CD4-positive, alpha-beta T cell treated with Interleukin-4 for 1 hour (primary cell): ENCODE data around the gene JAKMIP3.
"Not testable (repeated sequence)": the region's sequence is repeated elsewhere in the genome, so short reads cannot be mapped to it uniquely, and the experiment has no call there.

ENCODE experiments used
- DNase-seq, 2 donors: peaks; one replicate each; pipeline ENCODE4 v3.0.0-alpha.2; 2020 to 2022

Gene JAKMIP3

DNA sequence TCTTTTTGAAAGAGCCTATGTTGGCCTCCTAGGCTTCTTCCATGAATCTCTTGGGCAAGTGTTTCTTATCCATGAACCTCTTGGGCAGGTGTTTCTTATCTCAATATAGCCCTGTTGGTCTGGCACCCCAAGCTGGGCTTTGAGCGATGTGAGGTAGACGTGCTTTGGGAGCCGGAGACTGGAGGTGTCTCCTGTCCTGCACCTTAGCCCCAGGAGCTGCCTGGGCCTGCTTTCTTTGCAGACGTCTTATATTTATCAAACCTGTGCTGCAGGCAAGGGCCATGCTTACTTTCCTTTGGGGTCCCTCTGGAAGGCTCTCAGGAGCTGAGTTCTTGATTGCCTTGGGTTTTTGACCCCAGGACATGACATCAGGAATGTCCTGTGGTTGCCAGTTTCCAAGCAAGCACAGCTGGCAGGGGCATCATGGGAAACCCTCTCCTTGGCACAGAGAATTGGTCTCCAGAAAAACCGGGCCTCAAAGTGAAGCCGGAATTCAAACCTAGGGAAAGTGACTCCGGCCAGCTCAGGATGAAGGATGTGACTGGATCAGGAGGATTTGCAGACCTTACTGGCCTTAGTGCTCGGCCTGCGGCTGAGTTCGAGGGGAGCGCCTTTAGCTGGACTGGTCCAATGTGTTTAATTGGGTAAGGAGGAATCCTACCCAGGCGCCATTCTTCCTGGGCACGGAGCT is 2.8 kb downstream of the JAKMIP3 start:
- no peak for DNase-seq

DNA sequence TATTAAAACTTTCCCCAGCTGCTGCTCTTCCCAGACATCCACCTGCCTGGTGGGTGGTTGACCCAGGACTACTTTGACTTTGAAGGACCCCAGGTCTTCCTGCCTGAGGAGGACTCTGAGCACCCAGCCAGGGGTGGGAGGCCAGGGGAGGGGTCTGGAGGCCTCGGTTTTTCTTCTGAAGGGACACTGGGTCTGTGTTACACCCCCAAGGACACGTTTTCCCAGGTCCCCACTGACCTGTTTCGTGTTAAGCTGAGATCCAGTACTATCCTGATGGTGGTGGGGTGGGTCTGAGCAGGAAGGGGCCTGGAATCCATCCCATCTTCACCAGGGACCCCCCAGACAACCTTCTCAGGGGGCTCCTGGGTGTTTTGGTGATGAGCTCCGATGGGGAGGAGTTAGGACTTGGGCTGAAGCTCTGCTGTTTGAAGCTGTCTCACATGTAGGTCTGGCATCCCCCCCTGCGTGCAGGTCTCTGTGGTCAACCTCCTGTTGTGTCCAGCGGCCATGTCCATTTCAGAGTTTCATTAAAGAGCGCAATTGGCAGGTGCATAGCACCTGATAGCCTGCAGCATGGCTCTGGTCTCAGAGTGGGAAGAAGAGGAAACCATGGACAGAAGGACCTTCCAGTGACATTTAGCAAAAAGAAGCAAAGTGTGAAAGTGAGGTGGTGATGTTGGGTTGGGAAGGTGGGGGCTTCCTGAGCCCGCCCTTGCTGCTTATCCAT is 3.5 kb downstream of the JAKMIP3 start:
- DNase-seq: no peak

DNA sequence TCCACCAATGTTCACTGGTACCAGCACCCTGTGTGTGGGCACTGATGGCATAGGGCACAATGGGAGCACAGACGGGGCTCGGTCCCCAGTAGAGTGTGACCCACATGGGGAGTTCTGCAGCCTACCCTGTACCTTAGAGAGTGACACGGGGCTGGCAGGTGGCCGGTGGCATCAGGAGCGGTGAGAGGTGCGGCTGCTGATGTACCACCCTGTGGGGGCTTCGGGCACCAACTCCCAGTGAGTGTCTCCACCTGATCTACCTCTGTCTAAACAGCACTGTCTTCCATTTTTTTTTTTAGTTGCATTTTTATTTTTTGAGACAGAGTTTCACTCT is 4.1 kb downstream of the JAKMIP3 start:
- DNase-seq: no peak

DNA sequence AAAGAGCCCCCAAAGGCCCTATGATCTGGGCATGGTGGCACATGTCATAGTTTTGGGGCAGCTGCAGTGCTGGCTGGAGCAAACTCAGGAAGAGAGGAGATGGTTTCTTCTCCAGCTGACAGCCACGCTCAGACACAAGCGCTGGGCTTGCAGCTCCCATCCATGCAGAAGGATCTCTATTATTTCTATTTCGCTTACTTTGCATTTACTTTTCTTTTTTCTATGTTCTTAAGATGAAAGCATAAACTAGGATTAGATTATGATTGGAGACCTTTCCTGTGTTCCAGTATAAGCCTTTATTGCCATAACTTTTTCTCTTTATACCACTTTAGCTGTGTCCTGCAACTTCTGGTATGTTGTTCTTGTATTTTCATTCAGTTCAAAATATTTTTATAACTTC is 5.0 kb downstream of the JAKMIP3 start:
- no peak for DNase-seq

DNA sequence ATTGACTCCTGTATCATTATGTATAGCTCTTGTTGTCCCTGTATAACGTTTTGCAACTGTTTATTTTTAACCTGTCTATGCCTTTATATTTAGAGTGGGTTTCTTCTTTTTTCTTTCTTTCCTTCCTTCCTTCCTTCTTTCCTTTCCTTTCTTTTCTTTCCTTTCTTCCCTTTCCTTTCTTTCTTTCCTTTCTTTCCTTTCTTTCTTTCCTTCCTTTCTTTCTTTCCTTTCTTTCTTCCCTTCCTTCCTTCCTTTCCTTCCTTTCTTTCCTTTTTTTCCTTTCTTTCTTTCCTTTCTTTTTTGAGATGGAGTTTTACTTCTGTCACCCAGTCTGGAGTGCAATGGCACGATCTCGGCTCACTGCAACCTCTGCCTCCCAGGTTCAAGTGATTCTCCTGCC is 5.9 kb downstream of the JAKMIP3 start:
- DNase-seq: no peak

DNA sequence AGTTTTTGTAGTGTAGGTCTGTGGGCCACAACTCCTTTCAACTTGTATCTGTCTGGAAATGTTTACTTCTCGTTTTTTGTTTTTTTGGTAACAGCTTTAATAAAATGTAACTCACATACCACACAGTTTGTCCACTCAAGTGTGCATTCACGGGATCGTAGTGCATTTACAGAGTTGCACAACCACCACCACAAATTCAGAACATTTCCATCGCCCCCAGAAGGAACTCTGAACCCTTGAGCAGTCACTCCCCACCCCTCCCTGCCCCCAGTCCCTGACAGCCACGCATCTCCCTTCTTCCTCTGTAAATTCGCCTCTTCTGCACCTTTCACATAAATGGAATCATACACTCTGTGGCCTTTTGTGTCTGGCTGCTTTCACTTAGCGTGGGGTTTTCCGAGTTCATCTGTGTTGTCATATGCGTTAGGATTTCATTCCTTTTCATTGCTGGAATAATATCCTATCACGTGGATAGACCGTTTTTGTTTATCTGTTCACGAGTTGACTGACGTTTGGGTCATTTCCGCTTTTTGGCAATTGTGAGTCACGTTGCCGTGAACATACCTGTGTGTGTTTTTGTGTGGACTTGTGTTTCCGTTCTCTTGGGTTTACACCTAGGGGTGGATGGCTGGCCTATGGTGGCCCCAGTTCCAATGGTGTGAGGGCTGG is 10.3 kb downstream of the JAKMIP3 start:
- DNase-seq: no peak

DNA sequence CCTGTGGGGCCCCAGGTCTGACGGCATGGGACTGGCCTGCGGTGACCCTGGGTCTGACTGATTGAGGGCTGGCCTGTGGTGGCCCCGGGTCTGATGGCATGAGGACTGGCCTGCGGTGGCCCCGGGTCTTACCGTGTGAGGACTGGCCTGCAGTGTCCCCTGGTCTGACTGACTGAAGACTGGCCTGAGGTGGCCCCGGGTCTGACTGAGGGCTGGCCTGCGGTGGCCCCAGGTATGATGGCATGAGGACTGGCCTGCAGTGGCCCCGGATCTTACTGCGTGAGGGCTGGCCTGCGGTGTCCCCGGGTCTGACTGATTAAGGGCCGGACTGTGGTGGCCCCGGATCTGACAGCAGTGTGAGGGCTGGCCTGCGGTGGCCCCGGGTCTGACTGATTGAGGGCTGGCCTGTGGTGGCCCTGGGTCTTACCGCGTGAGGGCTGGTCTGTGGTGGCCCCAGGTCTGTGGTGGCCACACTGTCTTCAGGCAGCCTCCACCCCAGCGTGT is 10.9 kb downstream of the JAKMIP3 start:
- DNase-seq: no peak

DNA sequence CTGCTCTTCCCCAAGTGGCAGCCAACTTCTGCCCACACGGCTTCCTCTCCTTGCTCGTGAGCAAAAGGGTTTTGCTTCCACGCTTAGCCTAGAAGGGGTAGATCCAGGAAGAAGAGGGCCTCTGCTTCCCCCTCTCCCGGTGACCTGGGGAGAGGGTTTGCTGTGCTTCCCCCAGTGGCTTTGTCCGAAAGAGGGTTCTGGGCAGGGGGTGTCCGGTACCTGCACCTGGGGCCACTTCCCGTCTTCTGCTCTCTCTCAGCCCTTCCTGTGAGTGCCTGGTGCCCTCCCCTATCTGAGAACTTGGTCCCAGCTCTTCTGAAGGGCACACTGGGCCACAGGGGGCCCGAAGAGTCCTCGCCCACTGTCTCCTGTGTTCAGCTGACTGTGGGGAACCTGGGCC is 11.3 kb downstream of the JAKMIP3 start:
- DNase-seq: no peak

DNA sequence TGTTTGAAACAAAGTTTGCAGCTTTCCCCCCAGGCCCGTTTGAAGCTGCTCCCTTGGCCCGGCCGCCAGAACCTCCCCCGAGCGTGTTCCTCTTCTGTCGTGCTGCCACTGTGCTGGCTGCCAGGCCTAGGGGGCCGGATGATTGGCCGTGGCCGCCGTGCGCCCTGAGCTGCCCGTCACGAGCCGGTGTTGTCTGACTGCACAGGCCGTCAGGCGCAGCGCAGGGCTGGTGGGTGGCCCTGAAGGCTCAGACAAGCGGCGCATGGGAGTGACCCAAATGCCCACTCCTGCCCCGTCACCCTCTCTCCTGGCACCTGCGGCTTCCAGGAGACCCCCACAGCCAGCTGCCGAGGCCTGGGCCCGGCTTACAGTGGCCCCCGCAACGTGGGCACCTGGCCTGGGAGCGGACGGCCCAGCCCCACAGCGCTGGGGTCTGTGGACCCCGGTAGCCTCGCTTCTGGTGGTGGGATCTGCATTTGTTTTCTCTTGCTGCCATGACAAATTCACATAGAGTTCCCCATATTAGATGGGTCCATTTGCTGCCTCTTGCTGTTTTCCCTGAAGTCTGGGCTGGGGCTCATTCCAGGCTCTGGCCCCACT is 13.1 kb downstream of the JAKMIP3 start:
- DNase-seq: no peak

DNA sequence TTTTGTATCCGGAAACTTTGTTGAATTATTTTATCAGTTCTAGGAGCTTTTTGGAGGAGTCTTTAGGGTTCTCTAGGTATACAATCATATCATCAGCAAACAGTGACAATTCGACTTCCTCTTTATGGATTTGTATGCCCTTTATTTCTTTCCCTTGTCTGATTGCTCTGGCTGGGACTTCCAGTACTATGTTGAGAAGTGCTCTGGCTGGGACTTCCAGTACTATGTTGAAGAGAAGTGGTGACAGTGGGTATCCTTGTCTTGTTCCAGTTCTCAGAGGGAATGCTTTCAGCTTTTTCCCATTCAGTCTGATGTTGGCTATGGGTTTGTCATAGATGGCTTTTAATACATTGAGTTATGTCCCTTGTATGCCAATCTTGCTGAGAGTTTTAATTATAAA is 18.6 kb downstream of the JAKMIP3 start:
- DNase-seq: not testable (repeated sequence)

DNA sequence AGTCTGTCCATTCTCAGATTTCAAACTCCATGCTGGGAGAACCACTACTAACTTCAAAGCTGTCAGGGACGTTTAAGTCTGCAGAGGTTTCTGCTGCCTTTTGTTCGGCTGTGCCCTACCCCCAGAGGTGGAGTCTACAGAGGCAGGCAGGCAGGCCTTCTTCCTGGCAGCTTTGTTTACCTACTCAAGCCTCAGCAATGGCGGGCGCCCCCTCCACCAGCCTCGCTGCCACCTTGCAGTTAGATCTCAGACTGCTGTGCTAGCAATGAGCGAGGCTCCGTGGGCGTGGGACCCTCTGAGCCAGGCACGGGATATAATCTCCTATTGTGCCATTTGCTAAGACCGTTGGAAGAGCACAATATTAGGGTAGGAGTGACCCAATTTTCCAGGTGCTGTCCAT is 27.5 kb downstream of the JAKMIP3 start:
- not testable (repeated sequence) for DNase-seq

DNA sequence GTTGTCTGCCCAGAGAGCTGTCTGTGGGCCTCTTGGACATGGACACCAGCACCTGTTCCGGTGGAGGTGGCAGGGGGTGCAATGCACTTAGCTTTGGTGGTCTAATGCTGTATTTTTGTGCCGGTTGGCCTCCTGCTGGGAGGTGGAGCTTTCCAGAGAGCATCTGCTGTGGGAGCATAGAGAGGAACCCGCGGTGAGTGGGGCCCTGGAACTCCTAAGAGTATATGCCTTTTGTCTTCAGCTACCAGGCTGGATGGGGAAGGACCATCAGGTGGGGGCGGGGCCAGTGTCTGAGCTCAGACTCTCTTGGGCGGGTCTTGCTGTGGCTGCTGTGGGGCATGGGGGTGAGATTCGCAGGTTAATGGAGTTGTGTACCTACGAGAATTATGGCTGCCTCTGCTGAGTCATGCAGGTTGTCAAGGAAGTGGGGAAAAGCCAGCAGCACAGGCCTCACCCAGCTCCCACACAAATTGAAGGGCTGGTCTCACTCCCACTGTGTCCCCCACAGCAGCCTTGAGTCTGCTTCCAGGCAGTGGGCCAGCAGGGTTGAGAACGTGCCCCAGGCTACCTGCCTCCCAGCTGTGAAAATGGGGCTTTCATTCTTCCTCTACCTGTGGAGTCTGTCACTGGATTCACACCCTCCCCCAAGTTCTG is 29.0 kb downstream of the JAKMIP3 start:
- DNase-seq: no peak

DNA sequence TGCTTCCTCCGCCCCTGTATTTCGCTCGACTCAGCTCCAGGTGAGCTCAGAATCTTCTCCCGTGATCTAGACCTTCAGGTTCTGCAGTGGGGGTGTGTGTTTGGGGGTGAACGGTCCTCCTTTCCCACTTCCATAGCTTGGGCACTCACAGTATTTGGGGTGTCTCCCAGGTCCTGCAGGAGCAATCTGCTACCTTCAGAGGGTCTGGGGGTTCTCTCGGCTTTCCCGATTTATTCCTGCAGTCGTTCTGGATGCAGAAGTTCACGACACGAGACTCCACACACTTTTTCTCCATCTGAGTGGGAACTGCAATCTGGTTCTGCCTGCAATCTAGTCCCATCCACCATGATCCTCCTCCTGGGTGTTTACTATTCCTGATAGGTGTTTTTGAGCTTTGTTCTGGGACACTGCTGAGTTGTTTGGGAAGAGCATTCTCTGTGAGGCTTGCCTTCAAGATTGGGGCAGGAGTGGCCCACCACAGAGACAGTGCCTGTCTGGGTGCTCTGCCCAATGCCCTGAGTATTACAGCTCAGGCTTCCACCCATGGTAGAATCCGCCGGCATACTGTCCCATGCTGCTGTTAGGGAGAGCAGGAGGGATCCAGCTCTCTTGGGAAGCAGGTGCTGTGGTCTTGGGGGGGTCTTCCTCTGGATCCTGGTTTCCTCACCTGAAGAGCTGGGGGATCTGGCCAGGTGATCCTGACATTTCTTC is 29.8 kb downstream of the JAKMIP3 start:
- no peak for DNase-seq

DNA sequence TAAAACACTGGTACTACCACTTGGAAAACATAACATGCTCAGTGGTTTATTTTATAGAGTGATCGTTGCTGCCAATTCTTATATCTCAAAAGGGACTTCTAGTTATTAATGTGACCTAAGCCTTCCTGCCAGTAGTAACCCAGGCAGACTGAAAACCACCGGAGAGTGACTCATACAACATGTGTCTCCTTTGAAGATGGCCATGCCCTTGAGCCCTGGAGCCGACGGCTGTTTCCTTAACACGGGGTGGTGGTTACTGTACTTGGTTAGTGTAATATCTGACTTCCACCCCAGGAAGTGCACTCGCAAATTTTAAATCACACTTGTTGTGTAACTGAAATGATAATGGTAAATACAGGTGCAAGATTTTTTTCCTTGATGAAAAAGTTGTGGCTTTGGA is 30.5 kb downstream of the JAKMIP3 start:
- no peak for DNase-seq

DNA sequence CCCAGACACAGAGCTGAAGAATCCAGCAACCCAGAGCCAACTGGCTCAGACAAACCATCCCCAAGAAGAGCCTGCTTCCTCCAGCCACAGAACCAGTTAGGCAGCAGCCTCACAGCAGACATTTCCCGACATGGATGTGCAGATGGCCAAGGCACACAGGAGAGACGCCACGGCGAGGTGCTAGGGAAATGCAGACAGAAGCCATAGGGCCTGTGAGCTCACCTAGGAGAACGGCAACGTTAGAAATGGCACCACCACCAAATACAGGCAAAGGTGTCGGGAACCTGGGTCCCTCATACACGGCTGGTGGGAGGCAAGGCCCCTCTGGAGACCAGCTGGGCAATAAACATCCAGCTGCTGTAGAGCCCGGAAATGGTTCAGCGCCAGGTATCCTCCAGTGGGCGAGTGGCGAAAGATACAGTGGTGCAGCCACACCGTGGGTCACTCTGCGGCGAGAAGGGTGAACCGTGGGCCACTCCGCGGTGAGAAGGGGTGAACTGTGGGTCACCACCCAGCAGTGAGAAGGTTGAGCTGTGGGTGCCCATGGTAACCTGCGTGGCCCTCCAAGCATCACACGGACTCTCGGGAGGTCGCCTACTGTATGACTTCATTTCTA is 31.2 kb downstream of the JAKMIP3 start:
- DNase-seq: no peak

DNA sequence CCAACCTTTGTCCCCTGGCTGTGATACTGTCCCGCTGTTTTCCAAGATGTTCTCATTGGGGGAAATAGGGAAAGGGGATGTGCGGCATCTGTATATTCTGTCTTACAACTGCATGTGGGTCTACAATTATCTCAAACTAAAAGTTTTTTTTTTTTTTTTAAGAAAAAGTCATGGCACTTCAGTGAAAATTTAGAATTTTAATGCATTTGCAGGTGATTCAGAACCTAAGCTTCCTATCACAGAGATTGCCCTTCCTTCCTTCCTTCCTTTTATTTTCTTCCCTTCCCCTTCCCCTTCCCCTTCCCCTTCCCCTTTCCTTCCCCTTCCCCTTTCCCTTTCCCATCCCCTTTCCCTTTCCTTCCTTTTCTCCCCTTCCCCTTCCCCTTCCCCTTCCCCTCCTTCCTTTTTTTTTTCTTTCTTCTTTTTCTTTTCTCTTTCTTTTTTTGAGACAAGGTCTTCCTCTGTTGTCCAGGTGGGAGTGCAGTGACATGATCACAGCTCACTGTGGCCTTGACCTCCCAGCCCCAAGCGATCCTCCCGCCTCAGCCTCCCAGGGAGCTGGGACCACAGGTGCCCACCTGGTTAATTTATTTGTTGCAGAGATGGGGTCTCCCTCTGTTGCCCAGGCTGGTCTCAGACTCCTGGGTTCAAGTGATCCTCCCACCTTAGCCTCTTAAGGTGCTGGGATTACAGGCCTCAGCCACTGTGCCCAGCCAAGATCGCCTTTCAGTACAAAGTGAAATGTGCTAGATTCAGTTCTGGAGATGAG is 32.0 kb downstream of the JAKMIP3 start:
- no peak for DNase-seq

DNA sequence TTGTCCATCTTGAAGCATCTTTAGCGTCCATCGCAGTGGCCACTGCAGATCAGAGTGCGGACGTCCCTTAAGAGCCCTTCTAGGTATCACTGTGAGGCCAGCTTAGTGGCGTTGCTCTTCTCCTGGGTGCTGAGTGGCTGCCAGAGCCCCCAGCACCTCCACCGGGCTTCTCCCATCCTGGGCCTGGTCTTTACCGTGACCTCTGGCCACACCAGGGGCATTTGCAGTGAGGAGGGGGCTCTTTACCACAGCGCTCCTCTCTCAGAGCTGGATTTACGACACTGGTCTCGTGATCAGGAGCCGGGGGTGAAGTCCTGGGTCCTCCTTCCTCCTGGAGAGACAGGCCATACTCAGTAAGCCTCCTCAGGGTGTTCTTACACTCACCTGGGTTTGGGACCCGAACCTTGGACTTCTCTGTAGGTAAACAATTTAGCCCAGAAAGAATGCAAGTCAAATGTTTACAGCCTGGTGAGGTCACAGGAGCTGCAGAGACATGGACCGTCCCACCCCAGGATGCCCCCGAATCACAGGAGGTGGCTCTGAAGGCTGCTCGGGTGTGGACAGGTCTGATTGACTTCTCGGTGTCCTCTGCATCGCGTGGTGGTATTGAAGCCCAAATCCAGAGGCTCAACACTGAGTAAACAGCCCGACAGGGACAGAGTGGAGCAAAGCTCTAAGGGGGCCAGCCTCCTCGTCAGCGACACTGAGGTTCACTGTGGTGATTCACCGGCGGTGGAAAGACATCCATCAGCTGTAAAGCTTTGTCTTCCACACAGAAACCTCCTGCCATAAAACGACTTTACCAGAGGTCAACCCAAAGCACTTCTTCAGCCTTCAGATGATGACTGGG is 33.0 kb downstream of the JAKMIP3 start:
- DNase-seq: no peak

DNA sequence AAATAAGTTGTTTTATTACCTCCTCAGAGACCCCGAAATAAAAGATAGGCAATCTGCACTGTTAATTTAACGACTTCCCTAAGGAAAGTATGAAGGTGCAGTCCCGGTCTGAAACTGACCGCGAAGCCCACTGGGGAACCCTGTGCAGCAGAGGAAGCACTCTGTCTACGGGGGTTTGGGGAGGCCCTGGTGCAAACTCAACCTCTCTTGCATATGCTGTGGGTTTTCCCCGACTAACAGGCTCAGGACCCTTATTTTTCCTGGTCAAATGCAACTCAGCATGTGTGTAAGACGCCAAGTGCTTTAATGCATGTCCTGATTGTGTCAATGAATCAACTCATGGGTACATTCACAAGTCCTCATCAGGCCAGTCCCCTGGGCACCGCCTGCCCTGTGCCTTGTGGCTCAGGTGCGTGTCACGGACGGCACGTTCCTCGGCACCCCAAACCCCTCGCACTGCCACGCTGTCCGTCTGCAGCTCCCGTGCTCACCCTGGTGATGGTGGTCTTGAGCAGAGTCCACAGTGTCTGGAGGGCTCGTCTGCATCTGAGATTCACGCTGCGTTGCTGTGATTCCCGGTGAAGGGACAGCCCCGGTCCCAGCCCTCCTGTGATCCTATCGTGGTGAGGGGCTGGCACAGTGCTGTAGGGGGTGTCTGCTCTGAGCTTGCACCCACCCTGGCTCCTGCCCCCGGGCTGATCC is 33.8 kb downstream of the JAKMIP3 start:
- DNase-seq: no peak

DNA sequence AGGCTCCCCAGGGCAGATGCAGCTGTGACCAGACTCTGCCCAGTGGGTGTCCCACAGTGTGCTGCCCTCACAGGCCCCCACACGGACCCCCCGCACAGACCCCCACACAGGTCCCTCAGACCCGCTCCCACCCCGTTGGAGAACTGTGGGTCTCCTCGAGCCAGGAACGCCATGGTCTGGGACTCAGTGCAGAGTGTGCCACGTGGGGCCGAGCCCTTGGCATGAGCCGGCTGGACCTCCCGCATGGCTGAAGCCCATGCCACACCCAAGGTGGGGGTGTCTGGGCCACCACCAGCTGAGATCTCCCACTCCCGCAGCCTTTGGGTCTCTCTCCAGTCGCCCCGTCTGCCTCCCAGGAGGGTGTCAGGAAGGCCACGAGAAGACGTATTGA is 34.3 kb downstream of the JAKMIP3 start:
- no peak for DNase-seq
